Measurements from ENCODE around the gene EPS8.

EPS8 gene

GRCh38 chr12:15602051-15602672 lies 187.0 kb downstream of the EPS8 start:
- DNase-seq (ENCODE audit: low spot score): no peak

GRCh38 chr12:15601210-15601800 lies 187.9 kb downstream of the EPS8 start:
- peak; percentile 22 for DNase-seq (ENCODE audit: low spot score)

- no peak for DNase-seq (ENCODE audit: low spot score)
These were observed 188.8 kb downstream of the EPS8 start for GRCh38 chr12:15600223-15600935.

- peak; percentile 8 for DNase-seq (ENCODE audit: low spot score)
These were observed 189.7 kb downstream of the EPS8 start for GRCh38 chr12:15599266-15600037.

GRCh38 chr12:15597125-15597830 lies 191.9 kb downstream of the EPS8 start:
- DNase-seq (ENCODE audit: low spot score): no peak

GRCh38 chr12:15596174-15596573 lies 193.0 kb downstream of the EPS8 start:
- DNase-seq (ENCODE audit: low spot score): no peak

- DNase-seq (ENCODE audit: low spot score): no peak
These were observed 196.3 kb downstream of the EPS8 start for GRCh38 chr12:15592934-15593333.

- no peak for DNase-seq (ENCODE audit: low spot score)
These were observed 197.4 kb downstream of the EPS8 start for GRCh38 chr12:15591811-15592210.

- peak; percentile 70 for DNase-seq (ENCODE audit: low spot score)
These were observed 198.9 kb downstream of the EPS8 start for GRCh38 chr12:15590180-15590826.

GRCh38 chr12:15589328-15590032 lies 199.7 kb downstream of the EPS8 start:
- DNase-seq (ENCODE audit: low spot score): no peak

GRCh38 chr12:15584366-15585041 lies 204.7 kb downstream of the EPS8 start:
- peak; percentile 14 for DNase-seq (ENCODE audit: low spot score)

GRCh38 chr12:15583804-15584203 lies 205.4 kb downstream of the EPS8 start:
- no peak for DNase-seq (ENCODE audit: low spot score)

- no peak for DNase-seq (ENCODE audit: low spot score)
These were observed 208.2 kb downstream of the EPS8 start for GRCh38 chr12:15581006-15581405.

- DNase-seq (ENCODE audit: low spot score): no peak
These were observed 208.8 kb downstream of the EPS8 start for GRCh38 chr12:15580431-15580830.

- no peak for DNase-seq (ENCODE audit: low spot score)
These were observed 213.3 kb downstream of the EPS8 start for GRCh38 chr12:15575671-15576541.

- no peak for DNase-seq (ENCODE audit: low spot score)
These were observed 214.8 kb downstream of the EPS8 start for GRCh38 chr12:15574353-15574752.

All from AG08396 (cell line).